AG04450 (cell line): ENCODE data around the gene OR8U1. TPM values are rescaled to one million over a fixed set of nuclear protein-coding genes. Genes with fewer than 3 reads are reported as not detected.

Experiments used
- CTCF ChIA-PET: fragments of 300-600, 350-600 bp; formaldehyde crosslinking; extraction: SDS; loops from one replicate; lab custom pipeline; 2022; ENCODE audit warnings: antibody characterized with exemption, inconsistent platforms; lab: Charles Lee
- POLR2A ChIA-PET: fragments of 350-600 bp; formaldehyde crosslinking; extraction: SDS; loops from one replicate; lab custom pipeline; 2021; ENCODE audit warnings: antibody characterized with exemption, inconsistent platforms; lab: Yijun Ruan, JAX
- DNase-seq: peaks from one replicate; pipeline ENCODE4 v3.0.0-alpha.2; 2011; ENCODE audit warnings: low read depth, low spot score
- H3K27ac ChIP-seq: one replicate; pipeline ENCODE4 v1.5.1; 2012; ENCODE audit warnings: low read depth, low read length, control low read depth
- H3K27me3 ChIP-seq: one replicate; pipeline ENCODE4 v1.6.0; 2012; ENCODE audit warnings: low read length; ENCODE audit not compliant: control insufficient read depth, insufficient read depth
- H3K4me3 ChIP-seq: 2 replicates; pipeline ENCODE4 v1.5.1; 2011; ENCODE audit warnings: mild to moderate bottlenecking, low read depth, low read length, control low read depth
- H3K9me3 ChIP-seq: 2 replicates; pipeline ENCODE4 v1.5.1; 2012; ENCODE audit warnings: low read length; ENCODE audit not compliant: control insufficient read depth, insufficient read depth
- CTCF ChIP-seq: IDR thresholded peaks from 2 replicates; pipeline ENCODE4 v1.5.1; 2011; ENCODE audit warnings: low read depth, low read length, control low read depth, inconsistent platforms
- polyA plus RNA-seq: library from polyadenylated mRNA; depleted of rRNA; stranded (reverse); fragments of >200 nt; gene quantifications from 2 replicates; pipeline ENCODE4 v1.2.3, GENCODE V29; 2011; rRNA removed

The OR8U1 gene
- polyA plus RNA-seq, 1 experiment = not detected

GRCh38 chr11:56404393-56404792 is 29.0 kb downstream of the OR8U1 start:
- Histone ChIP-seq H3K9me3 (peaks cover 13% of the 10 kb centered on the region), H3K27me3 (no peaks in the 10 kb centered on the region), H3K4me3 (no peak overlapping the region), H3K27ac (no peak overlapping the region)
- no peak for DNase-seq
- POLR2A ChIA-PET = no interaction called here
- CTCF ChIA-PET = no interaction called here
- TF ChIP-seq CTCF = no peak

- no peaks in the 10 kb centered on the region for H3K27me3 ChIP-seq
- DNase-seq = no peak
- ChIA-PET CTCF (no interaction called here), POLR2A (no interaction called here)
- no peak for TF ChIP-seq CTCF
- H3K4me3 ChIP-seq = no peak overlapping the region
- H3K27ac ChIP-seq = no peak overlapping the region
- peaks cover 5% of the 10 kb centered on the region; the same call in 1 of the 2 replicates for H3K9me3 ChIP-seq
Measured at GRCh38 chr11:56410801-56411200, 35.4 kb downstream of the OR8U1 start.

DNA sequence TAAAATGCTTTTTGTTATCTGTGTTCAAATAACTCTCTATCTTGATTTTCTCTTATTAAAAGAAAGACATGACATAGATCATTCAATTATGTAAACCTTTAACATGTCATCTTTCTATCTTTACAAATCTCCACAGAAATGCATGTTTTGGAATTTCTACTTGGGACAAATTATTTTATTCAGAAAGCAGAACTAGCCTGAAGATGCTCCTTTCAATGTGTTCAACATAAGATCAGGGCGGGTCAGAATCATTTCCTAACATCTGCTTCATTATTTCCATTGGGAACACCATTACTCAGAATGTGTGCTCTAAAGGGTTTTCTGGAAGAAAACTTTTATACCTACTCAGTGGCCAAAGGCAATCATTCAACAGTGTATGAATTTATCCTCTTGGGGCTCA is 37.0 kb downstream of the OR8U1 start, which contains the start of gene OR5AL1:
Gene OR5AL1 (plus strand): TSS at position 301 of the 400 bp plus-strand sequence.
- Histone ChIP-seq H3K27me3 (no peaks in the 10 kb centered on the region), H3K27ac (no peak within 1 kb of the TSS), H3K4me3 (no peak within 1 kb of the TSS), H3K9me3 (peaks cover 5% of the 10 kb centered on the region; the same call in 1 of the 2 replicates)
- ChIA-PET CTCF (no interaction called here), POLR2A (no interaction called here)
- no peak for DNase-seq
- TF ChIP-seq CTCF = no peak

Other genes starting within 250 kb of the OR8U1 start
- not detected in 2 replicates for gene OR8J3, start 235.4 kb upstream of the OR8U1 start, polyA plus RNA-seq
- not detected in 2 replicates for gene OR8K5, start 215.3 kb upstream of the OR8U1 start, polyA plus RNA-seq
- gene OR5J2, start 199.0 kb upstream of the OR8U1 start, polyA plus RNA-seq = not detected in 2 replicates
- gene OR5T2, start 141.4 kb upstream of the OR8U1 start, polyA plus RNA-seq = not detected in 2 replicates
- gene OR5T3, start 123.4 kb upstream of the OR8U1 start, polyA plus RNA-seq = not detected in 2 replicates
- gene OR5T1, start 101.5 kb upstream of the OR8U1 start, polyA plus RNA-seq = not detected in 2 replicates
- not detected in 2 replicates for gene OR8H1, start 83.4 kb upstream of the OR8U1 start, polyA plus RNA-seq
- gene OR8K3, start 60.5 kb upstream of the OR8U1 start, polyA plus RNA-seq = not detected in 2 replicates
- gene OR8K1, start 29.6 kb upstream of the OR8U1 start, polyA plus RNA-seq = not detected in 2 replicates
- gene OR8J1, start 21.3 kb upstream of the OR8U1 start, polyA plus RNA-seq = not detected in 2 replicates
- not detected in 2 replicates for gene OR5AL1, start 37.1 kb downstream of the OR8U1 start, polyA plus RNA-seq
- gene OR5M3, start 97.7 kb downstream of the OR8U1 start, polyA plus RNA-seq = not detected in 2 replicates
- not detected in 2 replicates for gene OR5M8, start 115.7 kb downstream of the OR8U1 start, polyA plus RNA-seq
- gene OR5M11, start 167.6 kb downstream of the OR8U1 start, polyA plus RNA-seq = not detected in 2 replicates
- not detected in 2 replicates for gene OR5M10, start 202.1 kb downstream of the OR8U1 start, polyA plus RNA-seq
- not detected in 2 replicates for gene OR5M1, start 239.2 kb downstream of the OR8U1 start, polyA plus RNA-seq